Activated CD4-positive, alpha-beta T cell treated with anti-CD3 and anti-CD28 coated beads, Interleukin-2, amount 50 U/mL, for 24 hours (primary cell): ENCODE results near the gene NDUFS1.
A peak's percentile ranks its signal among the peaks of the same experiment; 100 is the strongest.
"Not testable (repeated sequence)": the region's sequence is repeated elsewhere in the genome, so short reads cannot be mapped to it uniquely, and the experiment has no call there.

Experiments
- DNase-seq, 2 donors: peaks; one replicate each; pipeline ENCODE4 v3.0.0-alpha.2; 2020; ENCODE audit warnings: low read depth in 1 of 2, low spot score in 1 of 2

NDUFS1 gene

GRCh38 chr2:206105038-206105437, 54.2 kb downstream of the NDUFS1 start:
- no peak for DNase-seq

- not testable (repeated sequence) for DNase-seq
Measured at GRCh38 chr2:206098872-206099271, 60.4 kb downstream of the NDUFS1 start.

- DNase-seq = no peak
Measured at GRCh38 chr2:206098471-206098870, 60.8 kb downstream of the NDUFS1 start.

DNA sequence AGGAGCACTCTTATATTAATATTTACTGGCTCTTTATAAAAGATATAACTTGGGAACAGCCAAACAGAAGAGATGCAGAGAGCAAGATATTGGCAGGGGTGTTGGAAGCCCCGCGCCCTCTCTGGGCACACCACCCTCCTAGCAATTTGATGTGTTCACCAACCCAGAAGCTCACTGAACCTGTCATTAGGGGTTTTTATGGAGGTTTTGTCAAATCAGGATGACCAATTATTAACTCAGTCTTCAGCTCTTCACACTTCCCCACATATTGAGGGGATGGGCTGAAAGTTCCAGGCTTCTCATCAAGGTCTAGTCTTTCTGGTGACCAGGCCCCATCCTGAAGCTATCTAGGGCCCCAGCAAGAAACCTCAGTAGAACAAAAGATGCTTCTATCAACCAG, 62.4 kb downstream of the NDUFS1 start:
- DNase-seq = no peak

GRCh38 chr2:206095536-206096332, 63.5 kb downstream of the NDUFS1 start:
- no peak for DNase-seq

- no peak for DNase-seq
Measured at GRCh38 chr2:206092297-206092696, 66.9 kb downstream of the NDUFS1 start.

DNA sequence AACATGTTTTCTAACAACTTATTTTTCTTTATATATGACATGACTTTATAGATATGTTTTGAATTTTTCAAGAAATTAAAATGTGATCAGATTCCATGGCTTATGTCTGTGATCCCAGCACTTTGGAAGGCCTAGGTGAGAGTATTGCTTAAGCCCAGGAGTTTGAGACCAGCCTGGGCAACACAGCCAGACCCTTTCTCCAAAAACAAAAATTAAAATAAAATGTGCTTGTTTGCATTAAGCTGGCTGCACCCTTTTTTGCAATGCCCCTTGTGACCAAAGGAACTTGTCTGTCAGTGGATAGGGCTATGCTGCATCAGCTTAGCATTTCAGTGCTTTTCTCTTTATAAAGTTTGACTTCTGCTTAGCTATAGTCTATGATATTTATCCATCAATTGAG, 71.0 kb downstream of the NDUFS1 start:
- DNase-seq = no peak

GRCh38 chr2:206086716-206087350, 72.4 kb downstream of the NDUFS1 start:
- no peak for DNase-seq

DNA sequence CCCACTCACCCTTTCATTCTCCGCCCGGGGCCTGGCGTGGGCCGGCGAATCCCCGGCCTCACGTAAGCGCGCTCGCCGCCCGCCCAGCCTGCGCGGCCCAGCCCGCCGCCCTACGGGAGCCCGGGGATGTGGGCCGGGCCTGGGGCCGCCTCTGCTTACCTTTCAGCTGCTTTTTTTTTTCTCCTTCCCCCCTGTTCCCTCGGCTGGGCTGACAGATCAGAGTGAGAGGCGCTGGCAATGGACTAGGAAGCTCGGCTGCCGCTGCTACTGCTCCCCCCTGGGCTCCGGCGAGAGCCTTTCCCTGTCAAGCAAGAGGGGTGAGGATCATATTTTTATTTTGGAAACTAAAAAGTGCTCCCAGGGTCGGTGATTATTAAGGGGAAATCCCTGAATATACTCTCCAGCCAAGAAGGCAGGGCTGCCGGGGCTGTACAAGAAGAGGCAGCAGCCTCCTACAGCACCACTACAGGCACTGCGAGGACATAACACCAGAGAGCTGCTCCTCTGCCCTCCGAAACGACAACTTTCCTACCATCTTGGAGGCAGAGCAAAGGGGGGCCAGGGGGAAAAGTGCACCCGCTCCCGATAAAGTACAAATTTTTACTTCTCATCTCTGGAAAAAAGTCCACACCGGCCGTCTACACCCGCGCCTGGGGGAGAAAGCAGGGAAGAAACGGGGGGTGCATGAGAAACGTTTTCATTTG, 73.3 kb downstream of the NDUFS1 start, which contains the start of gene INO80D:
INO80D (minus strand) TSS at position 433 of the 704 bp plus-strand sequence. CDS start 23,158 bp downstream, outside the sequence.
- DNase-seq = peak; percentile 57 to 77

DNA sequence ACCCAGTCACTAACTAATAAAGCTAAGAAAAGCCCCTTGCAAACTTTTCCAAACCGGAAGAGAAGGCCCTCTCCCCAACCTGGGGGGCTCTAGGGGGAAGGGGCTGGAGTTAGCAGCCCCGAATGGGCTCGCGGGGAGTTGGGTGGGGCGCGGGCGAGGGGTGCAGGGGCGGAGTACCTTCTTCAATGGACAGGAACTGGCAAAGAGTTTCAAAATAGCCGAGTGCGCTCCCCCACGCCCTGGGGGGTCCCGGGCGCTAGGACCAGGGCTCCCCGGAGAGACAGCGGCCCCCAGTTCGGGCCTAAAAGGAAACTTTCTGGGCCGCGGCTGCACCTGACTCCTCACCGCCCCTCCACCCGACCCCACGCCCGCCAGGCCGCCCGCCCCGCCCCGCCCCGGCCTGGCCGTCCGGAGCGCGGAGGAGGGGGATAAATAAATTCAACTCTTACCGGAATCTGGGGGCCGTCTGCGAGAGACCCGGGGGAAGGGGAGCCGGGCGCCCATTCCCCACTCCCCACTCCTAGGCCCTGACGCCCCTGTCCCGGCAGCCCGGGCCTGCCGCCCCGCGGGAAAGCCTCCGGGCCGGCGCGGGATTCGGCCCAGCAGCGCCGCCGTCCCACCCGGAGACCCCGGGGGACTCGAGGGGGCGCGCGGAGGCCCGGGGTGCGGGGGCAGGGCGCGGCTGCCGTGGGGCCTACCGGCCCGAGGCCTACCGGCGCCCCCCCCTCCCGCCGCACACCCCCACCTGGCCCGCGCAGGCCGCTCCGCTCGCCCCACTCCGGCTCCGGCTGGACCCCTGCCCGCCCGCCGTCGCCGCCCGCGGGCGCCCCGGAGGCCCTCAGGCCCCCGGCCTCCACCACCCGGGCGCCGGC, 74.1 kb downstream of the NDUFS1 start:
- peak; percentile 14 to 42 for DNase-seq

GRCh38 chr2:206084439-206084869, 74.8 kb downstream of the NDUFS1 start:
- no peak for DNase-seq

- peak in 1 of 2 donors; percentile 17 for DNase-seq
Measured at GRCh38 chr2:206083602-206084438, 75.4 kb downstream of the NDUFS1 start.

DNA sequence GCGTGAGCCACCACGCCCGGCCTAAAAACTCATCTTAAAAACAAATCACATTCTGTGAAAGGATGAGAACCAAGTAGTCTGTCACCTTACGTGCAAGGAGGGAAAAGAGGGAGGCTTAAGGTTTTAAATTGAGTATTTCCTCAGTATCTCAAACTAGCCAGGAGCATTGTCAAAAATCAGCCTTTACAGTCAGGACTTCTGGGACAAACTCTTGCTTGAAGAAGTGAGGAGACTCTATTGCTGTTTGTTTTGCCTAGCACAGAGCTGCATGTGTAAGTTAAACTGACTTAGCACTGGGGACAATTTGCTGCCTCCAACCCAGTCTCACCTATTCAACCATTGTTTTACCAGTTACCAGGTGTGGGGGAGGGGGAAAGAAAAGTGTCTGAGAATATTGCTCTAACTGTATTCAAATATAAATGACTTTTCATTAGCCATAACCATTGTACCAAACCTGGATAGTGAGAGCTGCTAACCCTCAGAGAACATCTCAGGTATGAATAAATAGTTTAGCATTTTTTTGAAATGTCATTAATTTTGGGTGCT, 76.9 kb downstream of the NDUFS1 start:
- no peak for DNase-seq

DNA sequence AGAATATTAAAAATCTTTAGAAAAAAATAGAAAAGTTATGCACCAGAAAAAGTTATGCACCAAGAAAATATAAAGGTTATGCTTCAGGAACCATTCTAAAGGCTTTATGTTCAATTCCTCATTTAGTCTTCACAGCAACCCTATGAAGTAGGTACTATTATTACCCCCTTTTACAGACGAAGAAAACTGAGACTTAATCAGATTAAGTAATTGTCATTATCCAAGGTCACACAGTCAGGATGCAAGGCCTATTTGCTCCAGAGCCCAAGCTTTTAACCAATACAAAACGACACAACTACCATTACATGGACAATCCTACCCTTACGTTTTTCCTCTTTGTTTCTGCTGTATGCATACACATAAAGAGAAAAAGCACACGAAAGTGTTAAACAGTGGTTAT, 78.3 kb downstream of the NDUFS1 start:
- no peak for DNase-seq

- DNase-seq = no peak
Measured at GRCh38 chr2:206079699-206080465, 79.4 kb downstream of the NDUFS1 start.

DNA sequence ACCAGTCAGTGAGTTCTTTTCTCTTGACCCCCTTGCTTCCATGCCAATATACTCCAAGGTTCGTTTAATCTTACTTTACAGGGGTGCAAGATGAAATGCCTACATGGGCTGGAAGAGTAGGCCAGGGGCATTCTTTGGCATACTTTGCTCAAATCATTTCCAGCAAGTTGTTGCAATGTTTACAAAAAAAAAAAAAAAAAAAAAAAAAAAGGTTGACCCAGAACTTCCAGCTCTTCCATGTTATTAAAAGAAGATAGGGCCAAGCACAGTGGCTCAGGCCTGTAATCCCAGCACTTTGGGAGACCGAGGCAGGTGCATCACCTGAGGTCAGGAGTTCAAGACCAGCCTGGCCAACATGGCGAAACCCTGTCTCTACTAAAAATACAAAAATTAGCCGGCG, 81.4 kb downstream of the NDUFS1 start:
- not testable (repeated sequence) for DNase-seq

- DNase-seq = no peak
Measured at GRCh38 chr2:206075113-206075512, 84.1 kb downstream of the NDUFS1 start.

DNA sequence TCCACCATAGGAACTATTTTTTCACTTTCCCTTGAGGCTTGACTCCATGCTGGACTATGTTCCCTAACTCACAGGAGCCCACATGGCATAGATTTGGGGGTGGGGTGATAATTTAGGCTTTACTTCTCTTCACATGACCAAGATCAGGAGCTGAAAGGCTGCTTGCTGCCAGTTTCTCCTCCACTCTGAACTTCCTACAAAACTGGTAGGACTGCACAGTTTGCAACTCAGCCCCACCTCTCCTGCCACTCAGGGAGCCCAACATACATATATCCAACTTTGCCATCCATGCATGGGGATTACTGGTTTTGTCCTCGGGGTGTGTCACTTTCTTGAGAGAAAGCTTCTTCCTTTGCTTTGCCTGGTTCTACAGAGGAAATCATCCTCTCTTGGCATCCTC, 87.4 kb downstream of the NDUFS1 start:
- DNase-seq = no peak

DNA sequence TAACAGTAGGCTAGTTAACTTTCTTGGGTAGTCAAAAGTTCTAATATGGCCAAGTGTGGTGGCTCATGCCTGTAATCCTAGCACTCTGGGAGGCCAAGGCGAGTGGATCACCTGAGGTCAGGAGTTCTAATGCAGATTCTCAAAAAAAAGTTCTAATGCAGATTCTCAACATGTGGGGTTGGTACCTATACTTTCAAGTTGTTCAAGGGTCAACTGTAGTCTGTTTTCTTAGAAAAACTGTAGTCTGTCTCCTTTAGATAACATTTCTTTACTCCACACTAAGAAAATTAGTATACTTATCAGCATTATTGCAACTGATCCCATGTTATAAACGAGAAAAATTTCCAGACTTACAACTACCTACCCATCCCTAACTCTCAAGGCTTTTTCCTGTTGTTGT, 89.8 kb downstream of the NDUFS1 start:
- DNase-seq = no peak
